Measurements from ENCODE around the gene SLC8B1. TPM values are rescaled to one million over a fixed set of nuclear protein-coding genes. Genes with fewer than 3 reads are reported as not detected.

Gene SLC8B1
- polyA plus RNA-seq, 2 of the 4 experiments (the other 2 are of a cell fraction), result 11.0 to 11.3 TPM

DNA sequence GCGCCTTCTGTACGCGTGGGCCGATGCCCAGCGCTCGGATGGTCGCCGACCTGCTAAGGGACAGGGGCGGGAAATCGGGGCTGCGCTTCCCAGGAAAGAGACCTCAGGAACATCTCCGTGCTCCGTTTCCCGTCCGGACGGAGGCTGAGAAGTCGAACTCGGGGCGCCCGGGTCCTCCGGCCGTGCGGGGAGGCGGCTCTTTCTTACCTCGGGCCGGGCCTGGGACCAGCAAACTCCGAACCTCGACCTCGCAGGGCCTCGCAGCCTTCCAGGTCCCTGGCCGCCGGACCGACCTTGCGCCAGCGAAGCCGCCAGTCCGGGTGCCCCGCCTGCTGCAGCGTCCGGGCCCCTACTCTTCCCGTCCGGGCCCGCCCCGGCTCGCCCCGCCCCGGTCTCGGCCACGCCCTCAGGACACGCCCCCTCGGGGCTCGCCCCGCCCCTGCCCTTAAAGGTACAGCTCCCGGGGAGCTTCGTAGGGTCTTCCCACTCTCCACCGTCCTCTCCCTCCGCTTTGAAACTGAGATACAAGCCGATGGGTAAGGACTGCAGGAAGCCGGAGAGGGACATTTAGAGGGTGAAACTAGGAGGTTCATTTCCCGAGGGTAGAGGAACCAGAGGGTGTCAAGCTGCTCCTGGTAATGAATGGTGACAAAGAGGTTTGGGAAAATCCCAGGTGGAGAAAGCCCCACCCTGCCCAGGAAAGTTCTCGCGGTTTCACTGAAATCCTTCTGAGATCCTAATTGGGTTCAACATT, at the start of gene SLC8B1 (continued):
- TF ChIP-seq EHF (CRISPR knock-in tag; IDR thresholded peaks at IDR 0.05), result no peak
- no peak for TF ChIP-seq FOSL2 (IDR thresholded peaks at IDR 0.05)
- TF ChIP-seq FOSL2 (CRISPR knock-in tag; IDR thresholded peaks at IDR 0.05), result no peak
- TF ChIP-seq, protein P1, sequence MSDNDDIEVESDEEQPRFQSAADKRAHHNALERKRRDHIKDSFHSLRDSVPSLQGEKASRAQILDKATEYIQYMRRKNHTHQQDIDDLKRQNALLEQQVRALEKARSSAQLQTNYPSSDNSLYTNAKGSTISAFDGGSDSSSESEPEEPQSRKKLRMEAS (IDR thresholded peaks at IDR 0.05), result peak; percentile 81
- no peak for TF ChIP-seq ATOH8 (CRISPR knock-in tag; IDR thresholded peaks at IDR 0.05; ENCODE audit: low read depth)
- no peak for TF ChIP-seq MAZ (IDR thresholded peaks at IDR 0.05; ENCODE audit: borderline replicate concordance, low read depth, low read length)
- TF ChIP-seq NR3C1 (IDR thresholded peaks at IDR 0.05), result no peak
- TF ChIP-seq HOXA7 (CRISPR knock-in tag; IDR thresholded peaks at IDR 0.05), result no peak
- TF ChIP-seq JUN (IDR thresholded peaks at IDR 0.05), result peak in 1 of 2 experiments; percentile 72; a peak in 2 of 5 replicates
- TF ChIP-seq RARB (CRISPR knock-in tag; IDR thresholded peaks at IDR 0.05), result no peak
- TF ChIP-seq SMC3 (IDR thresholded peaks at IDR 0.05), result no peak
- TF ChIP-seq KDM5A (IDR thresholded peaks at IDR 0.05), result no peak
- no peak for TF ChIP-seq HES2 (IDR thresholded peaks at IDR 0.05)

GRCh38 chr12:113382206-113382605, 47.3 kb upstream of the SLC8B1 start:
- ATAC-seq (no peak), FAIRE-seq (no peak)

DNA sequence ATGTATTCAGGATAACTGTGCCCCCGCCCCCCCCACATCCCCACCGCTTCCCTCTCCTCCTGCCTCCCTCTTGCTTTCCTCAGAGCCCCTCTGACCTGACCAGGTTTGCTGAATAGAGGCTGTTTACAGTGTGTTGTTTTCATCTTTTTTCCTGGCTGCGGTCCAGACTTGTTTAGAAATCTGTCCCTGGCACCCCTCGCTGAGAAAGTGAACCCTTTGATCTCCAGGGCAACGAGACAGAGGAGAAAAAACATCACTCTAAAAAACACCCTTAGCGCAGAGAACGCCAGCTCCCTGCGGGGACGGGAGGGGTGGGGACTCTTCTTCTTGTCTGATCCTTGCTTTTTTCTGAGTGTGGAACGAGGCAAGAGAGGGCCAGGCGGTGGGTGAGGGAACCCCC, 46.3 kb upstream of the SLC8B1 start:
- CTCF ChIA-PET, result interaction anchor here (0.7 kb wide), 1 partner anchor 56 kb away, joined by 3 read pairs; no protein-coding TSS in a partner anchor
- POLR2A ChIA-PET, result no interaction called here
- no peak overlapping the region for H3K4me3 ChIP-seq
- H3K9me3 ChIP-seq, result no peaks in the 10 kb centered on the region
- WGBS (ENCODE audit: missing lambda C conversion rate), result 93% methylated on average over 10 of the region's 11 CpGs
- H3K4me2 ChIP-seq, result no peak overlapping the region
- ATAC-seq (no peak), FAIRE-seq (no peak), DNase-seq (ENCODE audit: low read depth in 1 of 2, low spot score in 1 of 2) (no peak)
- no peak for TF ChIP-seq CBX8 (IDR thresholded peaks at IDR 0.05)
- TF ChIP-seq EHMT2 (IDR thresholded peaks at IDR 0.05; ENCODE audit: low read depth), result no peak
- no peak for TF ChIP-seq JUNB (IDR thresholded peaks at IDR 0.05)
- no peak overlapping the region for H3K27ac ChIP-seq
- H3K4me1 ChIP-seq, result no peaks in the 10 kb centered on the region

More at GRCh38 chr12:113382206-113382605, 47.3 kb upstream of the SLC8B1 start:
- Histone ChIP-seq H3K4me2 (no peak overlapping the region), H3K9me3 (no peaks in the 10 kb centered on the region), H3K4me1 (no peaks in the 10 kb centered on the region), H3K4me3 (no peak overlapping the region), H3K27ac (no peak overlapping the region)
- DNase-seq (ENCODE audit: low read depth in 1 of 2, low spot score in 1 of 2), result no peak
- POLR2A ChIA-PET, result no interaction called here
- CTCF ChIA-PET, result interaction anchor here (0.8 kb wide), 1 partner anchor 43 kb away, joined by 3 read pairs; no protein-coding TSS in a partner anchor
- TF ChIP-seq EHF (CRISPR knock-in tag; IDR thresholded peaks at IDR 0.05), result no peak
- no peak for TF ChIP-seq CEBPB (IDR thresholded peaks at IDR 0.05)
- TF ChIP-seq SMC3 (IDR thresholded peaks at IDR 0.05), result no peak
- TF ChIP-seq KDM1A (IDR thresholded peaks at IDR 0.05; ENCODE audit: low read depth), result no peak
- no peak for TF ChIP-seq MAFK (IDR thresholded peaks at IDR 0.05; ENCODE audit: partially characterized antibody)
- no peak for TF ChIP-seq RAD21 (conservative IDR thresholded peaks at IDR 0.05 in 1 of 2, IDR thresholded peaks at IDR 0.05 in 1 of 2)
- no peak for TF ChIP-seq POLR2A (IDR thresholded peaks at IDR 0.05; ENCODE audit: low read length)
- TF ChIP-seq FOSB (CRISPR knock-in tag; IDR thresholded peaks at IDR 0.05), result no peak
- TF ChIP-seq POLR2AphosphoS2 (conservative IDR thresholded peaks at IDR 0.05; ENCODE audit: low read length), result no peak
- no peak for TF ChIP-seq RARB (CRISPR knock-in tag; IDR thresholded peaks at IDR 0.05)
- no peak for TF ChIP-seq ESRRA (IDR thresholded peaks at IDR 0.05; ENCODE audit: borderline replicate concordance, low read length)
- no peak for TF ChIP-seq GATA3 (IDR thresholded peaks at IDR 0.05; ENCODE audit: borderline replicate concordance)
- WGBS (ENCODE audit: missing lambda C conversion rate), result 91% methylated on average over 4 of the region's 4 CpGs
